ENCODE data around the gene ZNF550. TPM values are rescaled to one million over a fixed set of nuclear protein-coding genes. Genes with fewer than 3 reads are reported as not detected.
"Not testable (repeated sequence)": the region's sequence is repeated elsewhere in the genome, so short reads cannot be mapped to it uniquely, and the experiment has no call there.

ZNF550 gene
- total RNA-seq, 1 donor from 2014 or later = 6.2 TPM

DNA sequence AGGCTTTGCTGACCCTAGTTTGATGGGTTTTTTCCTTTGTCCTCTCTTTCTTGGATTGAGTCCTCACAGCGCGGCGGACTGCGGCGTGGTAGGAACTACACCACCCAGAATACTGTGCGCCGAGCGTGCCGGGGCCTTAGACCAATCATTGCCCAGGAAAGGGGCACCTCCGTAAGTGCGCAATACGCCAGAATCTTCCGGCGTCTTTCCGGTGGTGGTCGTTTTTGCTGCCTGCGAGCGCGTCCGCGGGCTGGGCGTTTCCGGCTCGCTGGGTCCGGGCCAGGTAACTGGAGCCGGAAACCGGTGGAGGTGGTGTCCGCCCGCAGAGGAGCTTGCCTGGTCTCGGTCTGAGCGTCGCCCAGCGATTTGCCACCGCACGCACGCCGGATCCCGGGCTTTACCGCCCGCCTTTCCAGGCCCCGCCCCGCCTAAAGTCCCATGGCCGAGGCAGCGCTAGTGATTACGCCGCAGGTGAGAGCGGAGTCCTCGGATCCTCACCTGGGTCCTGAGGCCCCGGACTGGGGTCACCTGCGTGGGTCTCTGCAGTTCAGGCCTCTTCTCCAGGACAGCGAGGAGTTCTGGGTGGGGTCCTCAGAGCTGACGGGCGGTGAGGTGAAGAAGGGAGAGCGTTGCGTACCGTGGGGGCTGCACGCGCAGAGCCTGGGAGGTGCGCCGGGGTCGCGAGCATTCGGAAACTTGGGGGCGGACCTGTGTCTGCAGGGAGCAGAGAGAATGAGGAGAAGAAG is 32.4 kb downstream of the ZNF550 start, which contains the start of gene ZNF549:
ZNF549 (plus strand) TSS at position 221 of the 746 bp plus-strand sequence; CDS start at position 439, 218 bp downstream.
- peak; percentile 90 to 92 for DNase-seq (ENCODE audit: low read depth in 2 of 2)

DNA sequence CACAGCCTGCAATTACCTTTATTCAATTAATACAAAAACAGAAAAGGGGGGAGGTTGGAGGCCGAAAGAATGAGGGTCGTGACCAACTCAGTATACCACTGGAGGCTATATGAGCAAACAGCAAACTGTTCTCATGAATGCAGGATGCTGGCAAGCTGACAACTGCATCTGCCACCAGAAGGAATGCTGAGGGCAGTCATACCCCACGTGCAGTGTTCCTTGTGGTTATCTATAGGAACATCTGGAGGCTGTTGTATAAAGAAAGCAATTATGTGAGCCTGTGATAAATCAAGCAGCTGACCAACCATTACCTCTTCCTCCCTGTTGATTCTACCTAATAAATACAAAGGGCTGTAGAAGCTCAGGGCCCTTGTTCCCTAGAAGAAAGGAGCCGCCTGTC is 41.6 kb downstream of the ZNF550 start:
- DNase-seq (ENCODE audit: low read depth in 2 of 2) = not testable (repeated sequence)

DNA sequence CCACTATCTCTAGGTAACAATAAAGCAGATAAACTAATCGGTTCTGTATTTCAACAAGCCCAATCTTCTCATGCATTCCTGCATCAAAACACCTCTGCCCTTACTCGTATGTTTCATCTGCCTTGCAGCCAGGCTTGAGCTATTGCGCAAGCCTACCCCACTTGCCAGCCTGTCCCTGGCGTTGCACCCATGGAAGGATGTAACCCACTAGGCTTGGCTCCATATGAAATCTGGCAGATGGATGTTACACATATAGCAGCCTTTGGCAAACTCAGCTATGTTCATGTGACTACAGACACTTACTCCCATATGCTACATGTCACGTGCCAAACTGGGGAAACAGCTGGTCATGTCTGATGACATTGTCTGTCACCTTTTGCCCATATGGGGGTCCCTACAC is 44.4 kb downstream of the ZNF550 start:
- no peak for DNase-seq (ENCODE audit: low read depth in 2 of 2)

DNA sequence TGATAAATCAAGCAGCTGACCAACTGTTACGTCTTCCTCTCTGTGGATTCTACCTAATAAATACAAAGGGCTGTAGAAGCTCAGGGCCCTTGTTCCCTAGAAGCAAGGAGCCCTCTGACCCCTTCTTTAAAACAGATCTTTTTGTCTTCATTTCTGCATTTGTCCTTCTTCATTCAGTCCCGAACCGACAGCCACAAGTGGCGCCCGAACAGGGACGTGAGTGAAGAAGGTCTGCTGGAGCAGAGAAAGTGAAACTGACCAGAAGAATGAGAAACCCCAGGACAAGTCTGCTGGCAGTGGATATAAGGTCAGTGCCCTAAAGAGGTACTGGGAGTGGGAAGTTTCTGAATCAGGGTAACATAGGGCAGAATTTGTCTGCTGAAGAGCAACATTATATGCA is 46.8 kb downstream of the ZNF550 start:
- DNase-seq (ENCODE audit: low read depth in 2 of 2) = peak; percentile 33 to 34

DNA sequence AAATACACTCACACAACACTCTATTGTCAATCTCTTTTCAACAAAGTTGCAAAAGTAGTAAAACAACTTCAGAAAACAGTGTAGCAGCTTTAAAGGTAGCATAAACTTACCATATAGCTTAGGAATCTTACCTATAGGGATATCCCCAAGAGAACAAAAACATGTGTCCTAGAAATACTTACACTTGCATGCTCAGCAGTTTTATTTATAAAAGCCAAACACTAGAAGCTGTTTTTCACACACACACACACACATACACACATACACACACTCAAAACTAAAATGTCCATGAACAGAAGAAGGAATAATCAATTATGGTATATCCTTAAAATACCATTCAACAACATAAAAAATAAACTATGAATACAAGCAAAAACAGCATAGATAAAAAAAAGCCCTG is 48.2 kb downstream of the ZNF550 start:
- no peak for DNase-seq (ENCODE audit: low read depth in 2 of 2)

DNA sequence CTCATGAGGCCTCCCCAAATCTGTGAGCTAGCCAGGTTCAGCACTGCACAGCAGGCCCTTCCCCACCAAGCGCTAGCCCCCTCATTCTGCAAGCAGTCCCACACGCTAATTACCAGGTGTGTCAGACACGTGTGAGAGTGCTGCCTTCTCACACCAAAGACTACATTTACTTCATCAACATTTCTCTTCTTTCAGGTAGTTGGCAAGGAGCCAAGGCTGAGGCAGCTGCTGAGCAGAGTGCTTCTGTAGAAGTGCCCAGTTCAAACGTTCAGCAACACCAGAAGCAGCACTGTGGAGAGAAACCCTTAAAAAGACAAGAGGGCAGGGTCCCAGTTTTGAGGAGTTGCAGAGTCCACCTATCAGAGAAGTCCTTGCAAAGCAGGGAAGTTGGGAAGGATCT is 53.5 kb downstream of the ZNF550 start:
- DNase-seq (ENCODE audit: low read depth in 2 of 2) = no peak

DNA sequence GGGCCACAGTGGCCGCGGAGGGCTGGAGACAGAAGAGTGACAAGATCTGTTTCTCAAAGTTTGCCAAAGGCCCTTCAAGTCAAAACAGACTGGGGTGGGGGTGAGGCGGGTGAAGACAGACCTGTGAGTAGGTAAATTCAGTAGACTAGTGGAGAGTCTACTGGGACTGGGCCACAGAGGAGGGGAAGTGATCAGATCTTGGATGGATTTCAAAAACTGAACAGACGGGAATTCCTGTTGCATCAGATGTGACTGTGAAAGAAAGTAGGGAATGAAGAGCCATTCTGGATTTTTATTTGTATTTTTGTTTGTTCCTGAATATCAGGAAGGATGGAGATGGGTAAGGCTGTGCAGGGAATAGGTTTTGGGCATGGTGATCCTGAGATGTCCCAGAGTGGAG is 59.3 kb downstream of the ZNF550 start:
- peak; percentile 58 to 73 for DNase-seq (ENCODE audit: low read depth in 2 of 2)

DNA sequence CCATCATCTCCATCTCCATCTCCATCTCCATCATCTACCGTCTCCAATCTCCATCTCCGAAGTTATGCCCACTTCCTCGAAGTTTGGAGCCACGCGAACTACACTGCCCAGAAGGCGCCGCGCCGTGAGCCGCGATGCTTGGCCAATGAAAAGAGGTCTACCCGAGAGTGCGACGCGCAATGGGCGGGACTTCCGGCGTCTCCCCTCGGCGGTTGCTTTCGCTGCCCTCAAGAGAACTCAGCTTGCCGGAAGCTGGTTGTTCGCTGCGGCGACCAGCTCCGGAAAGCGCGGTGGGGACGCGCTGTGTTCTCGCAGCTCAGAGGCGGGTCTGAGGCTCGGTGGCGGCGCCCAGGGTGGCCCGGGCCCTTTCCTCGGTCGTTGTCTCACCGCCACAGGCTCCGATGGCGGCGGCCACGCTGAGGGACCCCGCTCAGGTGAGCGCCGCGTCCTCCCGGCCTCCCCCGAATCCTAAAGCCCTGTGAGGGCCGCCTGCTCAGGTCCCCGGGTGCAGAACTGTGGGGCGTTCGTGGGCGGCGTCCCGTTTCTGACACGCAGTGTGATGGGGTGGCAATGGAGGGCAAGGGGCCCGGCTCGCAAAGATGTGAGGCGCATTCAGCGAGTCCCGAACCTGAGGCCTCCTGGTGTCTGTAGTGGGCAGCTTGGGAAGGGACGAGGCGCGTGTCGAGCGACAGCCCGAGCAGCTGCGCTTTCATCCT is 59.8 kb downstream of the ZNF550 start, which contains the start of gene ZNF773:
ZNF773 (plus strand) TSS at position 259 of the 716 bp plus-strand sequence; CDS start at position 402, 143 bp downstream.
- peak; percentile 96 to 98 for DNase-seq (ENCODE audit: low read depth in 2 of 2)

DNA sequence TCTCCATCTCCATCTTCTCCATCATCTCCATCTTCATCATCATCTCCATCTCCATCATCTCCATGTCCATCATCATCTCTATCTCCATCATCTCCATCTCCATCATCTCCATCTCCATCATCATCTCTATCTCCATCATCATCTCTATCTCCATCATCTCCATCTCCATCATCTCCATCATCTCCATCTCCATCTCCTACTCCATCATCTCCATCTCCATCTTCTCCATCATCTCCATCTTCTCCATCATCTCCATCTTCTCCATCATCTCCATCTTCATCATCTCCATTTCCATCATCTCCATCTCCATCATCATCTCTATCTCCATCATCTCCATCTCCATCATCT is 60.4 kb downstream of the ZNF550 start:
- not testable (repeated sequence) for DNase-seq (ENCODE audit: low read depth in 2 of 2)

DNA sequence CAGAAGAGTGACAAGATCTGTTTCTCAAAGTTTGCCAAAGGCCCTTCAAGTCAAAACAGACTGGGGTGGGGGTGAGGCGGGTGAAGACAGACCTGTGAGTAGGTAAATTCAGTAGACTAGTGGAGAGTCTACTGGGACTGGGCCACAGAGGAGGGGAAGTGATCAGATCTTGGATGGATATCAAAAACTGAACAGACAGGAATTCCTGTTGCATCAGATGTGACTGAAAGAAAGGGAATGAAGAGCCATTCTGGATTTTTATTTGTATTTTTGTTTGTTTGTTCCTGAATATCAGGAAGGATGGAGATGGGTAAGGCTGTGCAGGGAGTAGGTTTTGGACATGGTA is 71.4 kb downstream of the ZNF550 start:
- peak; percentile 24 to 60 for DNase-seq (ENCODE audit: low read depth in 2 of 2)

DNA sequence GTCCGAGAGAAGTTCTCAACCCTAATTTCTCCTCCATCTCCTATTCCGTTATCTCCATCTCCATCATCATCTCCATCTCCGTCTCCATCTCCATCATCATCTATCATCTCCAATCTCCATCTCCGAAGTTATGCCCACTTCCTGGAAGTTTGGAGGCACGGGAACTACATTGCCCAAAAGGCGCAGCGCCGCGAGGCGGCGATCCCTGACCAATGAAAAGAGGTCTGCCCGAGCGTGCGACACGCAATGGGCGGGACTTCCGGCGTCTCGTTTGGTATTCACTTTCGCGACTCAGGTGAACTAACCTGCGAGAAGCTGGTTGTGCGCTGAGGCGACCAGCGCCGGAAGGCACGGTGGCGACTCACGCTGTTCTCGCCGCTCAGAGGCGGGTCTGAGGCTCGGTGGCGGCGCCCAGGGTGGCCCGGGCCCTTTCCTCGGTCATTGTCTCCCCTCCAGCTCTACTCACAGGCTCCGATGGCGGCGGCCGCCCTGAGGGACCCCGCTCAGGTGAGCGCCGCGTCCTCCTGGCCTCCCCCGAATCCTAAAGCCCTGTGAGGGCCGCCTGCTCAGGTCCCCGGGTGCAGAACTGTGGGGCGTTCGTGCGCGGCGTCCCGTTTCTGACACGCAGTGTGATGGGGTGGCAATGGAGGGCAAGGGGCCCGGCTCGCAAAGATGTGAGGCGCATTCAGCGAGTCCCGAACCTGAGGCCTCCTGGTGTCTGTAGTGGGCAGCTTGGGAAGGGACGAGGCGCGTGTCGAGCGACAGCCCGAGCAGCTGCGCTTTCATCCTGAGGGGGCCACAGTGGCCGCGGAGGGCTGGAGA is 72.0 kb downstream of the ZNF550 start, which contains the start of gene ZNF419:
ZNF419 (plus strand) TSS at position 274 of the 822 bp plus-strand sequence; CDS start at position 475, 201 bp downstream.
- peak; percentile 86 to 87 for DNase-seq (ENCODE audit: low read depth in 2 of 2)

Other genes with a start within 250 kb of the ZNF550 start
- 6.5 and 9.3 TPM in 2 replicates for gene ZNF543, start 239.4 kb downstream of the ZNF550 start, total RNA-seq
- gene ZNF304, start 208.6 kb downstream of the ZNF550 start, total RNA-seq = 6.5 and 10.3 TPM in 2 replicates
- 6.1 and 9.1 TPM in 2 replicates for gene TRAPPC2B, start 196.3 kb downstream of the ZNF550 start, total RNA-seq
- gene ZNF547, start 196.3 kb downstream of the ZNF550 start, total RNA-seq = 1.7 and 3.0 TPM in 2 replicates
- 8.1 and 11.3 TPM in 2 replicates for gene ZNF548, start 170.0 kb downstream of the ZNF550 start, total RNA-seq
- 6.8 and 10.9 TPM in 2 replicates for gene ZNF17, start 148.7 kb downstream of the ZNF550 start, total RNA-seq
- gene ZNF749, start 124.5 kb downstream of the ZNF550 start, total RNA-seq = 6.5 and 8.7 TPM in 2 replicates
- gene VN1R1, start 102.7 kb downstream of the ZNF550 start, total RNA-seq = under 0.01 and 0.40 TPM in 2 replicates
- 10.9 and 12.9 TPM in 2 replicates for gene ZNF772, start 82.3 kb downstream of the ZNF550 start, total RNA-seq
- 7.0 and 9.7 TPM in 2 replicates for gene ZNF419, start 72.1 kb downstream of the ZNF550 start, total RNA-seq
- 6.1 and 9.9 TPM in 2 replicates for gene ZNF773, start 59.9 kb downstream of the ZNF550 start, total RNA-seq
- gene ZNF549, start 32.5 kb downstream of the ZNF550 start, total RNA-seq = 3.3 and 4.4 TPM in 2 replicates
- 3.7 and 5.4 TPM in 2 replicates for gene ZNF416, start 19.0 kb upstream of the ZNF550 start, total RNA-seq
- 3.9 and 4.6 TPM in 2 replicates for gene ZIK1, start 24.3 kb upstream of the ZNF550 start, total RNA-seq
- 2.6 and 3.3 TPM in 2 replicates for gene ZNF530, start 40.0 kb upstream of the ZNF550 start, total RNA-seq
- gene ZNF134, start 54.4 kb upstream of the ZNF550 start, total RNA-seq = 13.7 and 15.9 TPM in 2 replicates
- 7.4 and 9.9 TPM in 2 replicates for gene ZNF211, start 73.3 kb upstream of the ZNF550 start, total RNA-seq
- gene ZSCAN4, start 109.1 kb upstream of the ZNF550 start, total RNA-seq = not detected in 2 replicates
- 5.4 and 6.3 TPM in 2 replicates for gene ZNF551, start 122.1 kb upstream of the ZNF550 start, total RNA-seq
- under 0.01 and 0.99 TPM in 2 replicates for gene ZNF154, start 149.3 kb upstream of the ZNF550 start, total RNA-seq
- gene ZNF671, start 167.8 kb upstream of the ZNF550 start, total RNA-seq = 4.1 and 7.1 TPM in 2 replicates
- gene ZNF776, start 187.0 kb upstream of the ZNF550 start, total RNA-seq = 12.9 and 16.9 TPM in 2 replicates
- 8.5 and 15.7 TPM in 2 replicates for gene ZNF586, start 209.8 kb upstream of the ZNF550 start, total RNA-seq